Measurements from ENCODE around the gene USP17L27. TPM values are rescaled to one million over a fixed set of nuclear protein-coding genes. Genes with fewer than 3 reads are reported as not detected.

The USP17L27 gene
- total and polyA plus RNA-seq, 5 experiments from 2014 or later = not detected

Other genes starting within 250 kb of the USP17L27 start
- not detected for gene FAM90A26, start 173.7 kb upstream of the USP17L27 start, total RNA-seq
- not detected for gene FAM90A26, start 173.7 kb upstream of the USP17L27 start, polyA plus RNA-seq
- not detected for gene USP17L10, start 133.5 kb upstream of the USP17L27 start, total RNA-seq
- not detected for gene USP17L10, start 133.5 kb upstream of the USP17L27 start, polyA plus RNA-seq
- not detected for gene USP17L11, start 128.7 kb upstream of the USP17L27 start, total RNA-seq
- not detected for gene USP17L11, start 128.7 kb upstream of the USP17L27 start, polyA plus RNA-seq
- not detected for gene USP17L12, start 124.0 kb upstream of the USP17L27 start, total RNA-seq
- gene USP17L12, start 124.0 kb upstream of the USP17L27 start, polyA plus RNA-seq = not detected
- gene USP17L13, start 119.3 kb upstream of the USP17L27 start, total RNA-seq = not detected
- gene USP17L13, start 119.3 kb upstream of the USP17L27 start, polyA plus RNA-seq = not detected
- gene USP17L15, start 109.8 kb upstream of the USP17L27 start, total RNA-seq = not detected
- gene USP17L15, start 109.8 kb upstream of the USP17L27 start, polyA plus RNA-seq = not detected
- gene USP17L17, start 100.3 kb upstream of the USP17L27 start, total RNA-seq = not detected
- gene USP17L17, start 100.3 kb upstream of the USP17L27 start, polyA plus RNA-seq = not detected
- not detected for gene USP17L18, start 95.5 kb upstream of the USP17L27 start, total RNA-seq
- not detected for gene USP17L18, start 95.5 kb upstream of the USP17L27 start, polyA plus RNA-seq
- not detected for gene USP17L19, start 90.8 kb upstream of the USP17L27 start, total RNA-seq
- not detected for gene USP17L19, start 90.8 kb upstream of the USP17L27 start, polyA plus RNA-seq
- not detected for gene USP17L20, start 86.0 kb upstream of the USP17L27 start, total RNA-seq
- gene USP17L20, start 86.0 kb upstream of the USP17L27 start, polyA plus RNA-seq = not detected
- gene USP17L21, start 81.3 kb upstream of the USP17L27 start, total RNA-seq = not detected
- gene USP17L21, start 81.3 kb upstream of the USP17L27 start, polyA plus RNA-seq = not detected
- not detected for gene USP17L22, start 76.5 kb upstream of the USP17L27 start, total RNA-seq
- not detected for gene USP17L22, start 76.5 kb upstream of the USP17L27 start, polyA plus RNA-seq
- gene USP17L24, start 19.0 kb upstream of the USP17L27 start, total RNA-seq = not detected
- gene USP17L24, start 19.0 kb upstream of the USP17L27 start, polyA plus RNA-seq = not detected
- gene USP17L25, start 14.2 kb upstream of the USP17L27 start, total RNA-seq = not detected
- not detected for gene USP17L25, start 14.2 kb upstream of the USP17L27 start, polyA plus RNA-seq
- not detected for gene USP17L26, start 9.5 kb upstream of the USP17L27 start, total RNA-seq
- not detected for gene USP17L26, start 9.5 kb upstream of the USP17L27 start, polyA plus RNA-seq
- not detected for gene USP17L5, start 4.7 kb upstream of the USP17L27 start, total RNA-seq
- not detected for gene USP17L5, start 4.7 kb upstream of the USP17L27 start, polyA plus RNA-seq
- not detected for gene USP17L28, start 4.7 kb downstream of the USP17L27 start, total RNA-seq
- gene USP17L28, start 4.7 kb downstream of the USP17L27 start, polyA plus RNA-seq = not detected
- not detected for gene USP17L29, start 9.5 kb downstream of the USP17L27 start, total RNA-seq
- gene USP17L29, start 9.5 kb downstream of the USP17L27 start, polyA plus RNA-seq = not detected
- not detected for gene USP17L30, start 19.0 kb downstream of the USP17L27 start, total RNA-seq
- gene USP17L30, start 19.0 kb downstream of the USP17L27 start, polyA plus RNA-seq = not detected
- not detected for gene DEFB131A, start 100.3 kb downstream of the USP17L27 start, total RNA-seq
- gene DEFB131A, start 100.3 kb downstream of the USP17L27 start, polyA plus RNA-seq = not detected